KMS-11 (cell line): ENCODE data around the gene DGKB.

Experiments
- H2AFZ ChIP-seq: fragments of 200-600 bp; sonication (generic); 2 replicates; pipeline ENCODE4 v1.6.1; 2016; ENCODE audit warnings: antibody characterized with exemption, mixed run types, low read depth
- H3K27ac ChIP-seq: fragments of 200-600 bp; sonication (generic); 2 replicates; pipeline ENCODE4 v1.6.1; 2016; ENCODE audit warnings: mild to moderate bottlenecking, mixed run types
- H3K27me3 ChIP-seq: fragments of 200-600 bp; sonication (generic); 2 replicates; pipeline ENCODE4 v1.6.1; 2017; ENCODE audit warnings: mild to moderate bottlenecking, low read depth, mixed run types, moderate library complexity; ENCODE audit not compliant: insufficient read depth
- H3K36me3 ChIP-seq: fragments of 200-600 bp; sonication (generic); 2 replicates; pipeline ENCODE4 v1.6.1; 2017; ENCODE audit warnings: mild to moderate bottlenecking, mixed run types; ENCODE audit not compliant: insufficient read depth
- H3K4me1 ChIP-seq: fragments of 200-600 bp; sonication (generic); 2 replicates; pipeline ENCODE4 v1.6.1; 2016; ENCODE audit warnings: mild to moderate bottlenecking, low read depth, mixed run types; ENCODE audit not compliant: poor library complexity, severe bottlenecking
- H3K4me2 ChIP-seq: fragments of 200-600 bp; sonication (generic); 2 replicates; pipeline ENCODE4 v1.7.0; 2016; ENCODE audit warnings: mild to moderate bottlenecking, mixed run types
- H3K4me3 ChIP-seq: fragments of 200-600 bp; sonication (generic); IDR thresholded peaks from 2 replicates; pipeline ENCODE4 v1.6.1; 2017; ENCODE audit warnings: low read depth, low read length, mixed read lengths; ENCODE audit not compliant: insufficient read depth
- H3K79me2 ChIP-seq: fragments of 200-600 bp; sonication (generic); 2 replicates; pipeline ENCODE4 v1.6.1; 2016; ENCODE audit warnings: low read depth, mixed run types; ENCODE audit not compliant: insufficient read depth
- H3K9ac ChIP-seq: fragments of 200-600 bp; sonication (generic); 2 replicates; pipeline ENCODE4 v1.6.1; 2016; ENCODE audit warnings: mild to moderate bottlenecking, mixed run types
- H4K20me1 ChIP-seq: fragments of 200-600 bp; sonication (generic); 2 replicates; pipeline ENCODE4 v1.6.1; 2016; ENCODE audit warnings: mild to moderate bottlenecking, mixed run types; ENCODE audit not compliant: insufficient read depth
- TF ChIP-seq, protein P1 (sequence below): fragments of 200-600 bp; sonication (generic); conservative IDR thresholded peaks from 2 replicates; pipeline ENCODE4 v1.6.1; 2017; ENCODE audit warnings: low read depth, mild to moderate bottlenecking, antibody characterized with exemption, low read length, moderate library complexity, mixed read lengths

DGKB gene

DNA sequence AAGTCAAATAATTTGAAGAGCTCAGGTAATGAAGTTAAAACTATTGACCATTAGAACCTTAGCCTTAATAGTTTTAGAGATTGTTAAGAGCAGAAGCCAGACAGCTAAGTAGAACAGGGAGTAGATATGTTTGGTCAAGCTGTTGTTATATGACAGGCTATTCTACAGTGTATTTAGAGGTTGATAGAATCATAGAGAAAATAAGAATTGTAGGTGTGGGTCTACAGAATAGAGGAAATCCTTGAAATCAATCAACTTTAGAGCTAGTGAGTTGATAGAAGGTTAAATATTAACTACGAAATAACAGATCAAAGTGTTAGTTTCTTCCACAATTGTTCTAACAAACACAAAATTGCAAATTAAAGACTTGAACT is 80.1 kb downstream of the DGKB start:
- Histone ChIP-seq H3K9ac (no peak overlapping the region), H3K4me3 (no peak overlapping the region), H3K36me3 (no peaks in the 10 kb centered on the region), H4K20me1 (no peaks in the 10 kb centered on the region), H3K27ac (no peak overlapping the region), H3K4me2 (no peak overlapping the region), H2AFZ (no peak overlapping the region), H3K79me2 (no peaks in the 10 kb centered on the region), H3K27me3 (no peaks in the 10 kb centered on the region), H3K4me1 (no peaks in the 10 kb centered on the region)
- TF ChIP-seq, protein P1, sequence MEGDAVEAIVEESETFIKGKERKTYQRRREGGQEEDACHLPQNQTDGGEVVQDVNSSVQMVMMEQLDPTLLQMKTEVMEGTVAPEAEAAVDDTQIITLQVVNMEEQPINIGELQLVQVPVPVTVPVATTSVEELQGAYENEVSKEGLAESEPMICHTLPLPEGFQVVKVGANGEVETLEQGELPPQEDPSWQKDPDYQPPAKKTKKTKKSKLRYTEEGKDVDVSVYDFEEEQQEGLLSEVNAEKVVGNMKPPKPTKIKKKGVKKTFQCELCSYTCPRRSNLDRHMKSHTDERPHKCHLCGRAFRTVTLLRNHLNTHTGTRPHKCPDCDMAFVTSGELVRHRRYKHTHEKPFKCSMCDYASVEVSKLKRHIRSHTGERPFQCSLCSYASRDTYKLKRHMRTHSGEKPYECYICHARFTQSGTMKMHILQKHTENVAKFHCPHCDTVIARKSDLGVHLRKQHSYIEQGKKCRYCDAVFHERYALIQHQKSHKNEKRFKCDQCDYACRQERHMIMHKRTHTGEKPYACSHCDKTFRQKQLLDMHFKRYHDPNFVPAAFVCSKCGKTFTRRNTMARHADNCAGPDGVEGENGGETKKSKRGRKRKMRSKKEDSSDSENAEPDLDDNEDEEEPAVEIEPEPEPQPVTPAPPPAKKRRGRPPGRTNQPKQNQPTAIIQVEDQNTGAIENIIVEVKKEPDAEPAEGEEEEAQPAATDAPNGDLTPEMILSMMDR = no peak

DNA sequence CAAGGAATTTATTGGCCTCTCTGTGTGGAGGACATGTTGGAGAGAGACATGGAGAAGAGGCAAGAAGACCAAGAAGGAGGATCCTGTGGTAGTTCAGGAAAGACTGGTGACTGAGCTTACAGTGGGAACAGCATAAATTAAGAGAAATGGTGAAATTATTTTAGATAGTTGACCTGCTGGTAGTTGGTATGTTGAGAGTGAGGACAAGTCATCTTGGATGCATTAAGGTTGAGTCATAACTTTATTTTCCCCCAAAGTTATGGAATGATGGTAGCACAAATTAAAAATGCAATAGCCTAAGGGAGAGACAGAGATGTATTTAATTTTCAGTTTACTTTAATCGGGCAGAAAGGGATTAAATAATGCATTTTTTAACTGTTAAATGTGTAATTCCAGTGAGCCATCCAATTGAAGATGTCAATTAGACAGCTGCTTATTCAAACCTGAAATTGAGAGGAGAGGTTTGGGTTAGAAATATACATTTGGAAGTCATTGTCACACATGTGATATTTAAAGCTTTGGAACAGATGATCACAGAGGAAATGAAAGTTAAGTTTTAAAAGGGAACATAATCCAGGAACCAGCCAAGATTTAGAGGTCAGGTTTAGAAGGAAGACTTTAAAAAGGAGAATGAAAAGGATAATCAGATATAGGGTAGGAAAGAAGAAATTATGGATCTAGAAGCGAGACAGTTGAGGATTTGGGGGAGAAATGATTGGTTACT is 80.6 kb downstream of the DGKB start:
- no peaks in the 10 kb centered on the region for H3K4me1 ChIP-seq
- no peak overlapping the region for H3K27ac ChIP-seq
- TF ChIP-seq, protein P1 = no peak
- H3K4me3 ChIP-seq = no peak overlapping the region
- no peaks in the 10 kb centered on the region for H4K20me1 ChIP-seq
- H3K27me3 ChIP-seq = no peaks in the 10 kb centered on the region
- H2AFZ ChIP-seq = no peak overlapping the region
- H3K9ac ChIP-seq = no peak overlapping the region
- H3K79me2 ChIP-seq = no peaks in the 10 kb centered on the region
- no peaks in the 10 kb centered on the region for H3K36me3 ChIP-seq
- H3K4me2 ChIP-seq = no peak overlapping the region

DNA sequence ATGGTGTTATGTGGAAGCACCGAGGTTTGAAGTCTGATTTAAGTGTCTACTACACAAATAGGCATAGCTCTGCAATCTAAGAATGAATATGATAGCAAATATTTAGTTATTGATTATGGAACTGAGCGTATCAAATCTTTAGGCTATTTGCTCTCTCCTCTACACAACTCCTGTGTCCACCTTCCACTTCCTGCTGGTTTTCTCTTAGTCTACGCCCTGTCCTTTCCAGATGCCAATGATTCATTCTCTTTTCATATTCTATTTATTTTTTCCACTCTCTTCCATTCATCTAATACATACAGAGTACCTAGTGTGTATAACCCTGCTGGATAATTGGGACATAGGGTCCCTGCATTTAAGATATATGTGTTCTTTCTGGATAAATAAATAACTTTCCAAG is 83.7 kb downstream of the DGKB start:
- Histone ChIP-seq H3K4me3 (no peak overlapping the region), H3K27ac (no peak overlapping the region), H3K4me2 (no peak overlapping the region), H3K79me2 (no peaks in the 10 kb centered on the region), H3K27me3 (no peaks in the 10 kb centered on the region), H4K20me1 (no peaks in the 10 kb centered on the region), H3K4me1 (no peaks in the 10 kb centered on the region), H3K36me3 (no peaks in the 10 kb centered on the region), H3K9ac (no peak overlapping the region), H2AFZ (no peak overlapping the region)
- TF ChIP-seq, protein P1 = no peak

DNA sequence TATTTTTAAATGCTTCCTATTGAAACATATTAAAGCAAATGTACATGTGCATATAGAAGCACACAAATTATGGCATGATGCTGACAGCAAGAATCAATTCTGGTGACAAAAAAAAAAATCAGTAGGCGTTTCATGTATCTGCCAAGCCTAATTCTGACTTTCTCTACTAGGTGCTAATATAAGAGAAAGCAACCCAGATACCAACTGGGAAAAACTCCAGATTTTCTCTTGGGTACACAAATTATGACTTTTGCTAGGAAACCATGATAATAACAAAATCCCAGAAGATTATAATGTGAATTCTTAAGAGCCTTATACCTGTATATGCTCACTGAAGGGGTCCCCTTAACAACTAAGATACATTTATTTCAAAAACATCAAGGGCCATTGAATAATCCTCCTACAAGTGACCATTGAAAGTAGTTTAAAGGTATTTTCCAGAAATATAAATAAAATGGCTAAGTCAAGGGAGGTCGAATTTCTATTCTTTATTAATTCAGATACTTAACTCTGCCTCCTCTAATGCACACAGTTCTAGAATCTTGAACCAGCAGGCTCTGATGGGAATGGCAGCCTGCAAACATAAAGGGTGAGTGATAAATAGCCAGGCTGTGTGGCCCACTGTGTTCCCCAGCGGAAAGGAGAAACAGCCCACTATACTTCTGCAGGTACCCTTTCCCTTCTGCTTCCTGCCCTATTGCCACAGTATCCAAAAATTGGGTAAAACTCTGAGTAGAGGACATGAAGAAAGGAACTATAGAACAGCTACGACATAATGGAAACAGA is 84.5 kb downstream of the DGKB start:
- H3K27me3 ChIP-seq = no peaks in the 10 kb centered on the region
- TF ChIP-seq, protein P1 = no peak
- H3K4me3 ChIP-seq = no peak overlapping the region
- no peak overlapping the region for H3K9ac ChIP-seq
- H3K4me1 ChIP-seq = no peaks in the 10 kb centered on the region
- H3K36me3 ChIP-seq = no peaks in the 10 kb centered on the region
- no peak overlapping the region for H2AFZ ChIP-seq
- no peak overlapping the region for H3K4me2 ChIP-seq
- H4K20me1 ChIP-seq = no peaks in the 10 kb centered on the region
- H3K27ac ChIP-seq = no peak overlapping the region
- no peaks in the 10 kb centered on the region for H3K79me2 ChIP-seq
